HepG2 (cell line): ENCODE measurements around the gene ASIC3. TPM values are rescaled to one million over a fixed set of nuclear protein-coding genes. Genes with fewer than 3 reads are reported as not detected.

Experiments used
- ATF5 ChIP-seq: sonication (generic); formaldehyde crosslinking; IDR thresholded peaks from 2 replicates; pipeline ENCODE4 v1.4.0; 2020; ENCODE audit warnings: mild to moderate bottlenecking, low read depth, missing genetic modification reagents
- MIER2 ChIP-seq: IDR thresholded peaks from 2 replicates; pipeline ENCODE4 v1.6.1; 2016; ENCODE audit warnings: missing biosample characterization, missing genetic modification reagents
- PHF21A ChIP-seq: sonication (generic); formaldehyde crosslinking; IDR thresholded peaks from 2 replicates; pipeline ENCODE4 v1.5.0; 2020; ENCODE audit warnings: mild to moderate bottlenecking, missing genetic modification reagents
- PRDM10 ChIP-seq: sonication (generic); formaldehyde crosslinking; IDR thresholded peaks from 2 replicates; pipeline ENCODE4 v1.4.0; 2020; ENCODE audit warnings: low read depth, missing genetic modification reagents
- RXRB ChIP-seq: IDR thresholded peaks from 2 replicates; pipeline ENCODE4 v1.6.1; 2016; ENCODE audit warnings: borderline replicate concordance, missing genetic modification reagents, missing compliant biosample characterization
- THYN1 ChIP-seq: sonication (generic); formaldehyde crosslinking; IDR thresholded peaks from 2 replicates; pipeline ENCODE4 v1.8.1; 2023; ENCODE audit warnings: low read depth, mild to moderate bottlenecking, moderate library complexity, missing genetic modification reagents, borderline replicate concordance
- ZNF547 ChIP-seq: sonication (generic); formaldehyde crosslinking; IDR thresholded peaks from 2 replicates; pipeline ENCODE4 v1.5.1; 2020; ENCODE audit warnings: mild to moderate bottlenecking, missing genetic modification reagents
- ZNF644 ChIP-seq: IDR thresholded peaks from 2 replicates; pipeline ENCODE4 v1.6.1; 2016; ENCODE audit warnings: low read depth
- polyA plus RNA-seq, 8 experiments: library from polyadenylated mRNA; depleted of rRNA in 3 of 8; stranded (reverse) in 7 of 8; unstranded in 1 of 8; fragments of >200 nt; fragmentation: Illumina TruSeq in 4 of 8; extraction: Trizol in 4 of 8; gene quantifications; 2 replicates each; pipeline versions ENCODE4 v1.2.1 to v1.2.3, GENCODE V29; 2011 to 2016; ENCODE audit warnings: low read depth in 4 of 8, missing spikeins in 1 of 8, mixed read lengths in 1 of 8; ENCODE audit not compliant: insufficient read depth in 1 of 8
- total RNA-seq, 5 experiments: library from RNA; depleted of rRNA; stranded (reverse); fragments of >200 nt; fragmentation: Illumina TruSeq; extraction: Trizol; gene quantifications; 2 replicates each; pipeline ENCODE4 v1.2.3, GENCODE V29; 2016; ENCODE audit warnings: low read depth in 1 of 5
- TF ChIP-seq, protein P1 (sequence below): sonication (generic); formaldehyde crosslinking; IDR thresholded peaks from 2 replicates; pipeline ENCODE4 v1.5.0; 2020; ENCODE audit warnings: mild to moderate bottlenecking, missing genetic modification reagents, borderline replicate concordance
- TF ChIP-seq, protein P2 (sequence below): sonication (generic); formaldehyde crosslinking; IDR thresholded peaks from 2 replicates; pipeline ENCODE4 v1.8.0; 2022; ENCODE audit warnings: mild to moderate bottlenecking, missing genetic modification reagents, borderline replicate concordance
- TF ChIP-seq, protein P3 (sequence below): IDR thresholded peaks from 2 replicates; pipeline ENCODE4 v1.6.1; 2018; ENCODE audit warnings: missing genetic modification reagents
- TF ChIP-seq, protein P4 (sequence below): sonication (generic); formaldehyde crosslinking; IDR thresholded peaks from 2 replicates; pipeline ENCODE4 v1.4.0; 2020; ENCODE audit warnings: missing genetic modification reagents

ASIC3 gene
- total and polyA plus RNA-seq, 2 of the 13 experiments (the other 11 are each of a cell fraction or from before 2014, with no cell fraction given): 0.51 TPM; not detected in 1

DNA sequence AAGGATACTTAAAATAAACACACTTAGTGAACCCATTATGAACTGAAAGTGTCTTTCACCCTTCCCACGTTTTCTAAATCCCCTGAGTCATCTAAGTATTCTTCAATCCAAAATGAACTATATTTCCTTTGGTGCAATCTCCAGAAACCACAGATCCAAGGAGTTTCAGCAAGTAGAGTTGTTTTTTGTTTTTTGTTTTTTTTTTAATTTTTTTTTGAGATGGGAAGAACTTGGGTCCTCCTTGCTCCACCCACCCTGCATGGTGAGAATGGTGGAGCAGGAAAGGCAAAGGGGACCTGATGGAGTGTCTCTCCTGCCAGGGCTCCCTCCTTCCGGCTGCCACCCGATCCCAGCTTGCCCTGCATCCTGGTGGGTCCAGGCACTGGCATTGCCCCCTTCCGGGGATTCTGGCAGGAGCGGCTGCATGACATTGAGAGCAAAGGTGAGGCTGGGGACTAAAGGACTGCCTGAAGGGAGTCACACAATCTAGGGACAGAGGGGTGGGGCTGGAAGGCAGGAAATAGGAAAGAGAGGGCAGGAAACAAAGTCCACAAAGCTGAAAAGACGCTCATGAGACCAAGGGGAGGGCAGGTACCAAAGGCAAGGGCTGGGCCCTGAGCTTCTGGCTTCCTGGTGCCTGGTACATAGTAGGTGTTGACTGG lies 36.2 kb upstream of the ASIC3 start (continued):
- TF ChIP-seq, protein P1, sequence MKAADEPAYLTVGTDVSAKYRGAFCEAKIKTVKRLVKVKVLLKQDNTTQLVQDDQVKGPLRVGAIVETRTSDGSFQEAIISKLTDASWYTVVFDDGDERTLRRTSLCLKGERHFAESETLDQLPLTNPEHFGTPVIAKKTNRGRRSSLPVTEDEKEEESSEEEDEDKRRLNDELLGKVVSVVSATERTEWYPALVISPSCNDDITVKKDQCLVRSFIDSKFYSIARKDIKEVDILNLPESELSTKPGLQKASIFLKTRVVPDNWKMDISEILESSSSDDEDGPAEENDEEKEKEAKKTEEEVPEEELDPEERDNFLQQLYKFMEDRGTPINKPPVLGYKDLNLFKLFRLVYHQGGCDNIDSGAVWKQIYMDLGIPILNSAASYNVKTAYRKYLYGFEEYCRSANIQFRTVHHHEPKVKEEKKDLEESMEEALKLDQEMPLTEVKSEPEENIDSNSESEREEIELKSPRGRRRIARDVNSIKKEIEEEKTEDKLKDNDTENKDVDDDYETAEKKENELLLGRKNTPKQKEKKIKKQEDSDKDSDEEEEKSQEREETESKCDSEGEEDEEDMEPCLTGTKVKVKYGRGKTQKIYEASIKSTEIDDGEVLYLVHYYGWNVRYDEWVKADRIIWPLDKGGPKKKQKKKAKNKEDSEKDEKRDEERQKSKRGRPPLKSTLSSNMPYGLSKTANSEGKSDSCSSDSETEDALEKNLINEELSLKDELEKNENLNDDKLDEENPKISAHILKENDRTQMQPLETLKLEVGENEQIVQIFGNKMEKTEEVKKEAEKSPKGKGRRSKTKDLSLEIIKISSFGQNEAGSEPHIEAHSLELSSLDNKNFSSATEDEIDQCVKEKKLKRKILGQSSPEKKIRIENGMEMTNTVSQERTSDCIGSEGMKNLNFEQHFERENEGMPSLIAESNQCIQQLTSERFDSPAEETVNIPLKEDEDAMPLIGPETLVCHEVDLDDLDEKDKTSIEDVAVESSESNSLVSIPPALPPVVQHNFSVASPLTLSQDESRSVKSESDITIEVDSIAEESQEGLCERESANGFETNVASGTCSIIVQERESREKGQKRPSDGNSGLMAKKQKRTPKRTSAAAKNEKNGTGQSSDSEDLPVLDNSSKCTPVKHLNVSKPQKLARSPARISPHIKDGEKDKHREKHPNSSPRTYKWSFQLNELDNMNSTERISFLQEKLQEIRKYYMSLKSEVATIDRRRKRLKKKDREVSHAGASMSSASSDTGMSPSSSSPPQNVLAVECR (CRISPR knock-in tag): peak; percentile 52; the same call in 1 of the 2 replicates
- TF ChIP-seq THYN1 (no peak), ATF5 (CRISPR knock-in tag) (no peak), ZNF644 (CRISPR knock-in tag) (0 out of 2 replicates have a peak, but pooled peaks have one; percentile 27), MIER2 (CRISPR knock-in tag) (no peak), ZNF547 (no peak), PRDM10 (0 out of 2 replicates have a peak, but pooled peaks have one; percentile 39), PHF21A (CRISPR knock-in tag) (peak; percentile 71), RXRB (CRISPR knock-in tag) (peak; percentile 73)
- TF ChIP-seq, protein P2, sequence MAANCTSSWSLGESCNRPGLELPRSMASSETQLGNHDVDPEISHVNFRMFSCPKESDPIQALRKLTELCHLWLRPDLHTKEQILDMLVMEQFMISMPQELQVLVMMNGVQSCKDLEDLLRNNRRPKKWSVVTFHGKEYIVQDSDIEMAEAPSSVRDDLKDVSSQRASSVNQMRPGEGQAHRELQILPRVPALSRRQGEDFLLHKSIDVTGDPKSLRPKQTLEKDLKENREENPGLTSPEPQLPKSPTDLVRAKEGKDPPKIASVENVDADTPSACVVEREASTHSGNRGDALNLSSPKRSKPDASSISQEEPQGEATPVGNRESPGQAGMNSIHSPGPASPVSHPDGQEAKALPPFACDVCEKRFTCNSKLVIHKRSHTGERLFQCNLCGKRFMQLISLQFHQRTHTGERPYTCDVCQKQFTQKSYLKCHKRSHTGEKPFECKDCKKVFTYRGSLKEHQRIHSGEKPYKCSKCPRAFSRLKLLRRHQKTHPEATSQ (CRISPR knock-in tag): 0 out of 2 replicates have a peak, but pooled peaks have one; percentile 27
- TF ChIP-seq, protein P3, sequence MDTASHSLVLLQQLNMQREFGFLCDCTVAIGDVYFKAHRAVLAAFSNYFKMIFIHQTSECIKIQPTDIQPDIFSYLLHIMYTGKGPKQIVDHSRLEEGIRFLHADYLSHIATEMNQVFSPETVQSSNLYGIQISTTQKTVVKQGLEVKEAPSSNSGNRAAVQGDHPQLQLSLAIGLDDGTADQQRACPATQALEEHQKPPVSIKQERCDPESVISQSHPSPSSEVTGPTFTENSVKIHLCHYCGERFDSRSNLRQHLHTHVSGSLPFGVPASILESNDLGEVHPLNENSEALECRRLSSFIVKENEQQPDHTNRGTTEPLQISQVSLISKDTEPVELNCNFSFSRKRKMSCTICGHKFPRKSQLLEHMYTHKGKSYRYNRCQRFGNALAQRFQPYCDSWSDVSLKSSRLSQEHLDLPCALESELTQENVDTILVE (CRISPR knock-in tag): no peak
- TF ChIP-seq, protein P4, sequence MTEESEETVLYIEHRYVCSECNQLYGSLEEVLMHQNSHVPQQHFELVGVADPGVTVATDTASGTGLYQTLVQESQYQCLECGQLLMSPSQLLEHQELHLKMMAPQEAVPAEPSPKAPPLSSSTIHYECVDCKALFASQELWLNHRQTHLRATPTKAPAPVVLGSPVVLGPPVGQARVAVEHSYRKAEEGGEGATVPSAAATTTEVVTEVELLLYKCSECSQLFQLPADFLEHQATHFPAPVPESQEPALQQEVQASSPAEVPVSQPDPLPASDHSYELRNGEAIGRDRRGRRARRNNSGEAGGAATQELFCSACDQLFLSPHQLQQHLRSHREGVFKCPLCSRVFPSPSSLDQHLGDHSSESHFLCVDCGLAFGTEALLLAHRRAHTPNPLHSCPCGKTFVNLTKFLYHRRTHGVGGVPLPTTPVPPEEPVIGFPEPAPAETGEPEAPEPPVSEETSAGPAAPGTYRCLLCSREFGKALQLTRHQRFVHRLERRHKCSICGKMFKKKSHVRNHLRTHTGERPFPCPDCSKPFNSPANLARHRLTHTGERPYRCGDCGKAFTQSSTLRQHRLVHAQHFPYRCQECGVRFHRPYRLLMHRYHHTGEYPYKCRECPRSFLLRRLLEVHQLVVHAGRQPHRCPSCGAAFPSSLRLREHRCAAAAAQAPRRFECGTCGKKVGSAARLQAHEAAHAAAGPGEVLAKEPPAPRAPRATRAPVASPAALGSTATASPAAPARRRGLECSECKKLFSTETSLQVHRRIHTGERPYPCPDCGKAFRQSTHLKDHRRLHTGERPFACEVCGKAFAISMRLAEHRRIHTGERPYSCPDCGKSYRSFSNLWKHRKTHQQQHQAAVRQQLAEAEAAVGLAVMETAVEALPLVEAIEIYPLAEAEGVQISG (CRISPR knock-in tag): peak; percentile 56
